Anterior cingulate cortex (tissue), 58 donors: Measurements from ENCODE around the gene CENPP.
"Not testable (repeated sequence)": the region's sequence is repeated elsewhere in the genome, so short reads cannot be mapped to it uniquely, and the experiment has no call there.

Experiments
- DNase-seq, 58 donors: peaks; one replicate each; lab custom pipeline; 2025; lab: John Stamatoyannopoulos, UW

CENPP gene

GRCh38 chr9:92571871-92572270 lies 246.1 kb downstream of the CENPP start:
- not testable (repeated sequence) for DNase-seq

- not testable (repeated sequence) for DNase-seq
Observed at GRCh38 chr9:92573612-92574011, 247.9 kb downstream of the CENPP start.

GRCh38 chr9:92576175-92576574 lies 250.4 kb downstream of the CENPP start:
- DNase-seq = no peak

GRCh38 chr9:92589923-92590322 lies 264.2 kb downstream of the CENPP start:
- DNase-seq = no peak

- DNase-seq = peak in 6 of 58 donors; percentile 5 to 41 (median 12)
Observed at GRCh38 chr9:92590377-92590776, 264.6 kb downstream of the CENPP start.

- no peak for DNase-seq
Observed at GRCh38 chr9:92592537-92592936, 266.8 kb downstream of the CENPP start.

GRCh38 chr9:92592946-92593861 lies 267.5 kb downstream of the CENPP start:
- DNase-seq = no peak

- not testable (repeated sequence) for DNase-seq
Observed at GRCh38 chr9:92595075-92595474, 269.3 kb downstream of the CENPP start.

- DNase-seq = no peak
Observed at GRCh38 chr9:92595930-92596329, 270.2 kb downstream of the CENPP start.

GRCh38 chr9:92598382-92598781 lies 272.6 kb downstream of the CENPP start:
- DNase-seq = no peak

GRCh38 chr9:92599938-92600461 lies 274.2 kb downstream of the CENPP start:
- no peak for DNase-seq

GRCh38 chr9:92600462-92601261 lies 274.9 kb downstream of the CENPP start:
- DNase-seq = no peak

GRCh38 chr9:92601451-92601850 lies 275.7 kb downstream of the CENPP start:
- DNase-seq = no peak

GRCh38 chr9:92602413-92602812 lies 276.7 kb downstream of the CENPP start:
- no peak for DNase-seq

GRCh38 chr9:92603100-92603499 lies 277.3 kb downstream of the CENPP start:
- no peak for DNase-seq

GRCh38 chr9:92603990-92604389 lies 278.2 kb downstream of the CENPP start:
- DNase-seq = no peak

GRCh38 chr9:92605224-92605623 lies 279.5 kb downstream of the CENPP start:
- no peak for DNase-seq

- peak in 1 of 58 donors; percentile 19 for DNase-seq
Observed at GRCh38 chr9:92607088-92607487, 281.3 kb downstream of the CENPP start.

GRCh38 chr9:92607773-92608172 lies 282.0 kb downstream of the CENPP start:
- peak in 9 of 58 donors; percentile 10 to 39 (median 23) for DNase-seq

GRCh38 chr9:92608241-92608908 lies 282.6 kb downstream of the CENPP start:
- no peak for DNase-seq
